Activated CD4-positive, alpha-beta T cell treated with anti-CD3 and anti-CD28 coated beads, Interleukin-2, amount 50 U/mL, for 16 hours (primary cell): ENCODE data around the gene FAIM.
"Not testable (repeated sequence)": the region's sequence is repeated elsewhere in the genome, so short reads cannot be mapped to it uniquely, and the experiment has no call there.

Experiments
- DNase-seq: peaks from one replicate; pipeline ENCODE4 v3.0.0-alpha.2; 2020

Gene FAIM

GRCh38 chr3:138608322-138609135 is at the start of gene FAIM:
FAIM (plus strand) TSS chr3:138608771; CDS start chr3:138619727, 10,956 bp downstream.
- DNase-seq = peak; percentile 55

GRCh38 chr3:138559134-138559533 is 49.4 kb upstream of the FAIM start:
- DNase-seq = no peak

- no peak for DNase-seq
Observed at GRCh38 chr3:138560501-138560900, 48.1 kb upstream of the FAIM start.

GRCh38 chr3:138562902-138563301 is 45.7 kb upstream of the FAIM start:
- DNase-seq = not testable (repeated sequence)

- DNase-seq = not testable (repeated sequence)
Observed at GRCh38 chr3:138566293-138566692, 42.3 kb upstream of the FAIM start.

GRCh38 chr3:138567403-138567802 is 41.2 kb upstream of the FAIM start:
- no peak for DNase-seq

- DNase-seq = no peak
Observed at GRCh38 chr3:138569090-138569489, 39.5 kb upstream of the FAIM start.

GRCh38 chr3:138569624-138570023 is 38.9 kb upstream of the FAIM start:
- DNase-seq = not testable (repeated sequence)

- DNase-seq = no peak
Observed at GRCh38 chr3:138573138-138573537, 35.4 kb upstream of the FAIM start.

GRCh38 chr3:138578141-138578540 is 30.4 kb upstream of the FAIM start:
- DNase-seq = peak; percentile 24

- no peak for DNase-seq
Observed at GRCh38 chr3:138578961-138579574, 29.5 kb upstream of the FAIM start.

- no peak for DNase-seq
Observed at GRCh38 chr3:138587374-138587773, 21.2 kb upstream of the FAIM start.

GRCh38 chr3:138588445-138588844 is 20.1 kb upstream of the FAIM start:
- DNase-seq = no peak

GRCh38 chr3:138591392-138591791 is 17.2 kb upstream of the FAIM start:
- no peak for DNase-seq

- DNase-seq = no peak
Observed at GRCh38 chr3:138593488-138594149, 15.0 kb upstream of the FAIM start.

GRCh38 chr3:138594150-138594934 is 14.2 kb upstream of the FAIM start, which contains the start of gene CEP70:
CEP70 (minus strand) TSS chr3:138594260; CDS start chr3:138572927, 21,333 bp downstream.
- DNase-seq = peak; percentile 83

- no peak for DNase-seq
Observed at GRCh38 chr3:138594935-138595610, 13.5 kb upstream of the FAIM start.

- DNase-seq = not testable (repeated sequence)
Observed at GRCh38 chr3:138597186-138597976, 11.2 kb upstream of the FAIM start.

GRCh38 chr3:138598534-138598933 is 10.0 kb upstream of the FAIM start:
- DNase-seq = no peak

GRCh38 chr3:138600100-138600745 is 8.3 kb upstream of the FAIM start:
- no peak for DNase-seq

- DNase-seq = not testable (repeated sequence)
Observed at GRCh38 chr3:138601661-138602060, 6.9 kb upstream of the FAIM start.
